Measurements from ENCODE around the gene TAF13.
A peak's percentile ranks its signal among the peaks of the same experiment; 100 is the strongest.
"Not testable (repeated sequence)": the region's sequence is repeated elsewhere in the genome, so short reads cannot be mapped to it uniquely, and the experiment has no call there.

Gene TAF13

DNA sequence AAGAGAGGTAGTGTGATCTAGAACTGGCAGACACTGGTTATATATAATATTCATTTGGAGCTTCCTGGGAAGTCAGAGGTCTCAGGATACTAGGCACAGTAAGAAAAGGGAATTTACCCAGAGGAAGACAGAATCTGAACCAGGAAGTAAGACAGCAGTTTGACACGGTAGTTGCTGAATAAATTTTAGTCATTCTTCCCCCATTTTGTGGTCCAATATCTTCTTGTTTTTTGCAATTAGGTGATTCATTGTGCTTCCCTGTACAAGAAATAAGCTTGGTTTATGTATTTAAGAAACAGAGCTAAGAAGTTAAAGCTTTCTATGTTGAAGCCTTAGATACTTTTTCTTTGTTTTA lies 16.0 kb upstream of the TAF13 start:
- no peak for DNase-seq (ENCODE audit: low read depth in 1 of 2, low spot score in 1 of 2)

DNA sequence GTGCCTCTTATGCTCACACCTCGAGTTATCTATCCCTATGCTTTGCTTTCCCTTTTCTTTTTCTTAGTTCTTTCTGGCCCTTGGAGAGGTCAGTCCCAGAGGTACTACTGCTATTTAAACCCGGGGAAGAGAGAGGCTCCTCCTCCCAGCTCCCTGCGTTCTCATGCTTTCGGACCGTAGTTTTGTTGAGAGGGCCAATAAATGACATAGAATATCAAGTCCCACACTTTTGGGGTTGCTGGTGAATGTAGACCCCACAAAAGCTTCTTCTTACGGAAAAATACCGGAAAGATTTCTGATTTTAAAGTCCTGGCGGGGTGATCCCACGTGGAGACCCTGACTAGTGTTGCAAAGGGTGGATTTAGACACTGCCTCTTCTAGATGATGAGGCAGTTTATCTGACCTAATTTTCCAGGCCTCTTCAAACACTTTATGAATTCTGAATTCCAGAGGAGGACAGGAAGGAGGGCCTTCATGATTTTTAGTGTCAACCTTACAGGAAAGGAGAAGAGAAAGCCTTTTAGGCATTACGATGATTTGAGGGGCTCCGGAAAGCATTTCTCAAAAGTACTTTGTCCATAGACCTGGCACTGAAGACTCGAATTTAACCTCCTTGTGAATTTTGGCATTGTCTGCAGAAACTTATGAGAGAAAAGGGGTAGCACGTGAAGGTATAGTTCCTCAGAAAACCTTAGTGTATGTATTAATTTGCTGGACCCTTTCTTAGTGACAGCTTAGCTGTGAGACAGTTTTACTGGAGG lies 15.5 kb upstream of the TAF13 start:
- DNase-seq (ENCODE audit: low read depth in 1 of 2, low spot score in 1 of 2) = no peak

DNA sequence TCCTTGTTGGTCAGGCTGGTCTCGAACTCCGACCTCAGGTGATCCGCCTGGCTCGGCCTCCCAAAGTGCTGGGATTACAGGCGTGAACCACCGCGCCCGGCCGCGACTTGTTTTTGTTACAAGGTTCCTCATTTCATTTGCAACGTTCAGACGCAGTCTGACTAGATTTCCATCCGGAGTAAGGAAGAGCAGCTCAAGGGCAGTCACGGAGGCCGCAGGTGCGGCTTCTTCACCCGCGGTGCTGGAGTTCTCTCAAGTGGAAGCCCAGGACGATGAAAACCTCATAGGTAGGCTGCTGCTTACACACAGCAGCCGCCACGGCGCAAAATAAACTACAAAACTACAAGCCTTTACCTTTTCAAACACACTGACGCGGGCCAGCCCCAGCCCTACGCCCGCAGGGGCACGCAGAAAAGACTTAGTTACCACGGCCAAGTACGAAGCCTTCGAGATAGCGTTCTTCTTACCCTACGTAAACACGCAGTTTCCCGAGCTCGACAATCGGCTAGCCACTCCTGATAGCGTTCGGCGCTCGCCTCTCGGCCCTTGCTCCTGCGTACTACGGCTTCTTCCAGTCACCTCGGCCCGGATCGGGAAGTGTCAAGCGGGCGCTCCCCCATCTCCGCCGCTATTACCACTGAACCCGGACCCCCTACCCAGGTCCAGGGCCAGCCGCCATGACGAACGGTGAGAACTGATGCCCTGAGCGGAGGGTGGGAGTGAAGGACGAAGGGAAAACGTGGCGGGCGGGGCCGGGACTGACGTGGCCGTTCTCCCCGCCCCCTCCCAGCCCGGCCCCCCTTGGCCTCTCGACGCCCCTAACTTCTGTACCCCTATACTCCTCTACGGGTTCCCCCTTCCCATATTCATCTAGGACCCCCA lies 14.6 kb upstream of the TAF13 start, which contains the start of gene TMEM167B:
Gene TMEM167B, plus strand, starts transcription at position 569 of the 882 bp plus-strand sequence. Its CDS starts 109 bp downstream, at position 678.
- DNase-seq (ENCODE audit: low read depth in 1 of 2, low spot score in 1 of 2) = peak; percentile 69 to 70

- DNase-seq (ENCODE audit: low read depth in 1 of 2, low spot score in 1 of 2) = no peak
These were observed 13.6 kb upstream of the TAF13 start for GRCh38 chr1:109089242-109090015.

- no peak for DNase-seq (ENCODE audit: low read depth in 1 of 2, low spot score in 1 of 2)
These were observed 9.0 kb upstream of the TAF13 start for GRCh38 chr1:109084563-109085517.

GRCh38 chr1:109083923-109084322 lies 8.1 kb upstream of the TAF13 start:
- DNase-seq (ENCODE audit: low read depth in 1 of 2, low spot score in 1 of 2) = no peak

GRCh38 chr1:109083501-109083900 lies 7.7 kb upstream of the TAF13 start:
- no peak for DNase-seq (ENCODE audit: low read depth in 1 of 2, low spot score in 1 of 2)

DNA sequence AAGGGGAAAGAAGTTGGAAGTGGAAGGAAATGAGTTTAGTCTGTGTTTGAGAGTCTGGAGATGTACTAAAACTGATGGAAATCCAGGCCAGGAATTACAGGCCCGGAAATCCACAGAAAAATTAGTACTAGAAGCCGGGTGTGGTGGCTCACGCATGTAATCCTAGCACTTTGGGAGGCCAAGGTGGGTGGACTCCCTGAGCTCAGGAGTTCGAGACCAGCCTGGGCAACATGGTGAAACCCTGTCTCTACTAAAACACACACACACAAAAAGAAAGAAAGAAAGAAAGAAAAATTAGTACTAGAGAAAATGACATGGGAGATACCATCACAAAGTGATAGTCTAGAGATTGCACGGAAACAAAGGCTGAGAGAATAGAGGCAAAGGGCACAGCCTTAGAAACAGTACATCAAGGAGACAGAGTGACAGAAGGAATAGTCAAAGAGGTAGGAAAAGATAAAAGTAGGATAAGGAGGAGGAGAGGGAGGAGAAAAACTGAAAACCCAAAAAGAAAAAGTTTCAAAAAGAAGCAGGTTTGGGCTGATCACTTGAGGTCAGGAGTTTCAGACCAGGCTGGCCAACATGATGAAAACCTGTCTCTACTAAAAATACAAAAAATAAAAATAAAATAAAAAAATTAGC lies 4.8 kb upstream of the TAF13 start:
- no peak for DNase-seq (ENCODE audit: low read depth in 1 of 2, low spot score in 1 of 2)

DNA sequence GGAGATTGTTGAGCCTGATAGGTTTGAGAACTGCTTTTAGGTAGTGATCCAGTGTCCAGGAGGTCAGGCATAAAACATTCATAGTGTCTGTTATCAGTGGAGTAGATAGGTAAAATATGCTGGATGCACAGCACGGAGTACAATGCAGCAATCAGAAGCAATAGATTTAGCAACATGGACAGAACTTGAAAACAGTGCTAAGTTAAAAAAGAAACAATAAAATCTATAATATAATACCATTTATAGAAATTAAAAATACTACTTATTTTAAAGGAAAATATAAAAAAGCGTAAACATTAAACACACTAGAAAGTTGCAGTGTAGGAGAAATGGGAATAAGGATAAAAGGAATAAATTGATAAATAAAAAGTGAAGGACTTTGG lies 3.4 kb upstream of the TAF13 start:
- DNase-seq (ENCODE audit: low read depth in 1 of 2, low spot score in 1 of 2) = no peak

- no peak for DNase-seq (ENCODE audit: low read depth in 1 of 2, low spot score in 1 of 2)
These were observed 2.5 kb upstream of the TAF13 start for GRCh38 chr1:109078317-109078716.

GRCh38 chr1:109069294-109069693 lies 6.5 kb downstream of the TAF13 start:
- DNase-seq (ENCODE audit: low read depth in 1 of 2, low spot score in 1 of 2) = no peak

- DNase-seq (ENCODE audit: low read depth in 1 of 2, low spot score in 1 of 2) = no peak
These were observed 7.9 kb downstream of the TAF13 start for GRCh38 chr1:109067883-109068282.

DNA sequence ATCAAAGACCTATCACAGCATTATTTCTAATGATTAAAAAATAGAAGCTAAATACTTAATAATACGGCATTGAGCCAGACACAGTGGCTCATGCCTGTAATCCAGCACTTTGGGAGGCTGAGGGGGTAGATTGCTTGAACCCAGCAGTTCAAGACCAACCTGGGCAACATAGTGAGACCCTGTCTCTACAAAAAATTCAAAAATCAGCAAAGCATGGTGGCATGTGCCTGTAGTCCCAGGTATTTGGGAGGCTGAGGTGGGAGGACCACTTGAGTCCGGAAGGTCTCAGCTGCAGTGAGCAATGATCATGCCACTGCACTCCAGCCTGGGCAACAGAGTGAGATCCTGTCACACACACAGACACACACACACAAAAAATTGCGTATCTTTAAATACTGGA lies 10.7 kb downstream of the TAF13 start:
- no peak for DNase-seq (ENCODE audit: low read depth in 1 of 2, low spot score in 1 of 2)

DNA sequence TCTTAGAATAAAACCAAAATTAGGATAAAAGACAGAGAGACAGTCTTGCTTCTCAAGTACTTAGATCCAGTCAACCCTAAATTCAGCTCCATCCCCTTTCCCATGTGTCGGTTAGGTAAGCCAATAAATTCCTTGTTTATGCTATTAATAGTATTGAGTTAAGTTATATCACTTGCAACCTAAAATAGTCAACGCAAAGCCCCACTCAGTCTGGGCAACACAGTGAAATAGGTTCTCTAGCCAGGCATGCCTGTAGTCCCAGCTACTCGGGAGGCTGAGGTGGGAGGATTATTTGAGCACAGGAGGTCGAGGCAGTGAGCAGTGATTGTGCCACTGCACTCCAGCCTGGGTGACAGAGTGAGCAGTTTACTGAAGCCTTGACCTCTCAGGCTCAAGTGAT lies 14.6 kb downstream of the TAF13 start:
- DNase-seq (ENCODE audit: low read depth in 1 of 2, low spot score in 1 of 2) = no peak

- DNase-seq (ENCODE audit: low read depth in 1 of 2, low spot score in 1 of 2) = no peak
These were observed 15.1 kb downstream of the TAF13 start for GRCh38 chr1:109060707-109061106.

- no peak for DNase-seq (ENCODE audit: low read depth in 1 of 2, low spot score in 1 of 2)
These were observed 16.8 kb downstream of the TAF13 start for GRCh38 chr1:109059026-109059425.

GRCh38 chr1:109056064-109056463 lies 19.7 kb downstream of the TAF13 start:
- no peak for DNase-seq (ENCODE audit: low read depth in 1 of 2, low spot score in 1 of 2)

DNA sequence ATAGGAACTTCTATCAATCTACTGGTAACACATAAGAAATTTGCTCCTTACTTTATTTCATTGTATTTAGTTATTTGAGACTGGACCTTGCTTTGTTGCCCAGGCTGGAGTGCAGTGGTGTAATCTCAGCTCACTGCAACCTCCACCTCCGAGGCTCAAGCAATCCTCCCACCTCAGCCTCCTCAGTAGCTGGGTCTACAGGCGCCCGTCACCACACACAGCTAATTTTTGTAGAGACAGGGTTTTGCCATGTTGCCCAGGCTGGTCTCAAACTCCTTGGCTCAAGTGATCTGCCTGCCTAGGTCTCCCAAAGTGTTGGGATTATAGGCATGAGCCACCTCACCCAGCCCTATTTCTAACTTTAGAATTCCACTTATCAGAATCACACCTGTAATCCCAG lies 23.7 kb downstream of the TAF13 start:
- not testable (repeated sequence) for DNase-seq (ENCODE audit: low read depth in 1 of 2, low spot score in 1 of 2)

DNA sequence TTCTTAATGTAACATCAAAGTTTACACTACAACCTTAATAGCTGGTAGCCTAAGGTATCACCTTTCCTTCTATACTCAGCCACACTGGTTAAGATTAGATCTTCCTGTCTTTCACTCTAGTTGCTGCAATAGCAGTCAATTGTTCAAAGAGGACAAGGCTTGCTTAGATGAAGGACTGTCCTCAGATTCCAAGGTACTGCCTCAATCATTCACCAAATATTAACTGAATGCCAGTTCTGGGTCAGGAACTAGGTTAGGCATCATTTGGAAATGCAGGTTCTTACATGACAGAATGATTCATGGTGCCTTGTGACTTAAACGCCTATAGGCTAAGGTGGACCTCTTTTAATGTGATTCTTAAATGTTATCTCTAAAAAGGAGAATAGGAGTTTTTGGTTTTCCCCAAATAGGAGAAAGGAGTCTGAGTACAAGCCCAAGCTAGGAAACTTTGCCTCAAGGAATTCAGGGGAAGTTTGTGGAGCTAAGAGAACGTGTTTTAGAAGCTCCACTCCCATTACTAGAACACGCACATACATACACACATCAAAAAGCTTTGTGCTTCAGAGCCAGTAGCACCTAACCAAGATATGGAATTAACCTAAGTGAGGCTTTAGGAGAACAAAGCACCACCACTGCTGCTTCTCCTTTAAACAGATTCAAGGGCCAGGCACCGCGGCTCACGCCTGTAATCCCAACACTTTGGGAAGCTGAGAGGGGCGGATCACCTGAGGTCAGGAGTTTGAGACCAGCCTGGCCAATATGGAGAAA lies 25.4 kb downstream of the TAF13 start:
- DNase-seq (ENCODE audit: low read depth in 1 of 2, low spot score in 1 of 2) = no peak

Data from stimulated activated CD4-positive, alpha-beta T cell treated with anti-CD3 and anti-CD28 coated beads, Interleukin-15, amount 100 ng/mL, for 1 hour (primary cell).